ENCODE measurements around the gene IL11RA.

IL11RA gene

DNA sequence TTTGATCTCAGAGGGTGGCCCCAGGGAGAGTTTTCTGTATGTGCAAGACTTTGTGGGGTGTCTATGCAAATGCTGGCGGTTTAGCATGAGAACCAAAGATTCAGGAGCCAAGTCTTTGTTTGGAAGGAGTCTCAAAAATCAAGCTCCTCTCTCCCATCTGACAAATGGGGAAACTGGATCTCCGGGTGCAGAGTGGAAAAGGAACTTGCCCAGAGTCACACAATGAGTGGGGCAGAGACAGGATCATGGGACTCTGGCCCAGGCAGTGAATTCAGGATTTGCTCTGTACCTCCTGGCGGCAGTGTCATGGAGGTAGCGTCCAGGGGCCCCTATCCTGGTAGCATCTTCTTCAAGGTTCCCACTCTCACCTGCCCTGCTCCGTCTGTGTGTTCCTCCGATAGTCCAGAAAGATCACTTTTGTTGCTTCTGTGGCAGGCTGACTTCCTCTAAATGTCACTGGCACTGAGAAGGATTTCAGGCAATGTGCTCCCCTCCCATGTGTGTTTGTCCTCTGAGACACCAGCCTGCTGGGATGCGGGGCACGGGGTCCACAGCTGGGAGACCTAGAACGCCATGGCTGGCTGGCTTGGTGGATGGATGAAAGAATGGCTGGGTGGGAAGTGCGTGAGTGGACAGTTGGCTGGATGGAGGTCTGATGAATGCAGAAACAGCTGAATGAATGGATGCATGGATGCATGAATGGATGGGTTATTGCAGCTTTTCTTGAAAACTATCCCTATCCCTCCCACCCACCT lies 35.5 kb downstream of the IL11RA start:
- no peak for DNase-seq (ENCODE audit: low read depth)

DNA sequence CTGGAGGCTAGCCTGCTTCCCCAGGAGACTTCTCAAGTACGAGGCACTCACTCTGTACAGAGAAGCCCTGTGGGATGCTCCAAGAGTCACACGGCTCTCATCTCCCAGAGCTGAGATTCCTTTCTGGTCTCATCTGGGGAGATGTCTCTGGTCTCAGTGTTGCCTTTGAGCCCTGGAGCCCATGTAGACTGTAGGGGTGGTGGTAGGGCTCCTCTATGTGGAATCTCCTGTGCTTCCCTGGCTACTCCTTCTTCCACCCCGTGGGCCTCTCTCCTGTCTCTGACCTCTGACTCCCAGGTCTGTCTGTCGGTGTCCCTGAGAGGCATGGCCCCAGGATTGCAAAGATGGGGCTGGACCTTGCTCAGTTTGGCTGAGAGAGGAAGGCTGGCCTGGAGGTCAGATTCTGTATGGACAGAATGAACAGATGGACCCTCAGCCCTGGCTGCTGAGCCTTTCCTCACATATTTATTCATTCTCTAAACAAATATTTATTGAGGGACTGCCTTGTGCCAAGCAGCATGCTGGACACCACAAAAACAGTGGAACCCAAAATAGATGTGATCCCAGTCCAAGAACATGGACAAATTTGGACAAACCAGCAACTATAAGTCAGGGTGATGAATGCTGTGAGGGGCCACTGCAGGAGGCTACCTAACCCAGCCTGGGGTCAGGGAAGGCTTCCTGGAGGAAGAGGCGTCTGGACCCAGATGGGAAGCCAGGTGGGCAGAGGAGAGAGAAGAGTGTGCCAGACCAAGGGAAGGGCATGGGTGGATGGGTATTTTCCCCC lies 36.5 kb downstream of the IL11RA start:
- no peak for DNase-seq (ENCODE audit: low read depth)

DNA sequence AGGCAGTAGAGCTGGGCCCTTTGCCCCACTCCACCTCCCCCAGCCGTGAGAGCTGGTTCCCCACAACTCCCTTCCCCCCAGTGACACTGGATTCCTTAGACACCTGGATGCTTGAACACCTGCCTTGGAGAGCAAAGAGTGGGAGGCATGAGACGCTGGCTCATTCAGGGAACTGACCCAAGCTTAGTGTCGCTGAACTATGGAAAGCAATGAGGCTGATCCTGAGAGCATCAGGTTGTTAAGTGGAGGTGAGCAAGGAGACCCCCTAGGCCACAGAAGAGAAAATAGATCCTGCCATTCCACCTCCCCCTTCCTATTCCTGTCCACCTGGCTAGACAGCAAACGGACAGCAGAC lies 37.1 kb downstream of the IL11RA start:
- DNase-seq (ENCODE audit: low read depth): no peak

DNA sequence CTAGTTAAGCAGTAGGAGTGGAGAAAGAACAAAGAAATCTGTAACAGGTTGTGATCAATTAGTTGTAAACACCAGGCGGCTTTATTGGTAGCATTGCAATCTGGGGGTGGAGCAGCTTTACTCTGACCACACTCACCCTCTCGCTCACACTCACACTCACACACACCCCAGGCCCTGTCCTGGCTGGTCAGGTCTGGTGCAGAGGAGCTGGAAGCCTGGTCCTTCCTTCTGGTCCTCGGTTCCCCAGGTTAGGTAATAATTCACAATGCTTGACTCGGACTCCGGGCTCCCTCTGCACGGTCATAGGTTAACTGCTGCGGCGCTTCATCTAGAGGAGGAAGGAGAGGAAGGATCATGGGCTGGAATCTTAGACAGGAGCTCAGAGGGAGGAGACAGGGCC lies 37.5 kb downstream of the IL11RA start:
- no peak for DNase-seq (ENCODE audit: low read depth)

- no peak for DNase-seq (ENCODE audit: low read depth)
Measured at GRCh38 chr9:34690983-34691935, 39.3 kb downstream of the IL11RA start, which contains the start of gene CCL19. Gene CCL19, minus strand, starts transcription at chr9:34691276. Its CDS starts 137 bp downstream, at chr9:34691139.

DNA sequence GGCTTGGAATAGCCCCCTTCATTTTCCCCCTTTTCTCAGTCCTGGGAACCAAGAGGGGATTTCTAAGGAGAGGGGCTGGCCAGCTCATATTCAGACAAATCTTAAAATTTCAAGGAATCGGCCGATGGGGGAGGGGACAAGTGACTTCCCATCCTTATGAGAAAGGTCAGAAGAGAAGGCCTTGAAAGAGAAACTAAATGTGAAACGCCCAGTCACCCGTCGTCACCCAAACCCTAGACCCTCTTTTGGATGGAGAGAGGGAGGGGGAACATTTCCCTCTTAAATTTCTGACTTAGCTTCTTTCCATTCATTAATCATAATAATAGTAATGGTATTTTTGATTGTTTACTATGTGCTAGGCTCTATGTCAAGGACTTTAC lies 39.9 kb downstream of the IL11RA start:
- DNase-seq (ENCODE audit: low read depth): no peak

DNA sequence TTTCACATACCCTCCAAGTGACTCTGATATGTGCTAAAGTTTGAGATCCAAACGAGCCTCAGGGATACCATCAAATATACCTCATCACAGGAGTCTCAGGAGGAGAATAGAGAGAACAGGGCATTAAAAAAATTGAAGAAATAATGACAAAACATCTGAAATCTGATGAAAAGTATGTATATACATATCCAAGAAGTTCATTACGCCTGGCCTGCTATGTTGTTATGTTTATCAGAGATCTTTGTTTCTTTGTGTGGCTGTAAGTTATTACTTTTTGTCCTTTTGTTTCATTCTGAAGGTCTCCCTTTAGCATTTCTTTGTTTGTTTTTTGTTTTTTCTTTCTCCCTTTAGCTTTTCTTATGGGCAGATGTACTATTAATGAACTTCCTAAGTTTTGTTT lies 41.6 kb downstream of the IL11RA start:
- no peak for DNase-seq (ENCODE audit: low read depth)

- DNase-seq (ENCODE audit: low read depth): no peak
Measured at GRCh38 chr9:34694811-34695210, 42.8 kb downstream of the IL11RA start.

DNA sequence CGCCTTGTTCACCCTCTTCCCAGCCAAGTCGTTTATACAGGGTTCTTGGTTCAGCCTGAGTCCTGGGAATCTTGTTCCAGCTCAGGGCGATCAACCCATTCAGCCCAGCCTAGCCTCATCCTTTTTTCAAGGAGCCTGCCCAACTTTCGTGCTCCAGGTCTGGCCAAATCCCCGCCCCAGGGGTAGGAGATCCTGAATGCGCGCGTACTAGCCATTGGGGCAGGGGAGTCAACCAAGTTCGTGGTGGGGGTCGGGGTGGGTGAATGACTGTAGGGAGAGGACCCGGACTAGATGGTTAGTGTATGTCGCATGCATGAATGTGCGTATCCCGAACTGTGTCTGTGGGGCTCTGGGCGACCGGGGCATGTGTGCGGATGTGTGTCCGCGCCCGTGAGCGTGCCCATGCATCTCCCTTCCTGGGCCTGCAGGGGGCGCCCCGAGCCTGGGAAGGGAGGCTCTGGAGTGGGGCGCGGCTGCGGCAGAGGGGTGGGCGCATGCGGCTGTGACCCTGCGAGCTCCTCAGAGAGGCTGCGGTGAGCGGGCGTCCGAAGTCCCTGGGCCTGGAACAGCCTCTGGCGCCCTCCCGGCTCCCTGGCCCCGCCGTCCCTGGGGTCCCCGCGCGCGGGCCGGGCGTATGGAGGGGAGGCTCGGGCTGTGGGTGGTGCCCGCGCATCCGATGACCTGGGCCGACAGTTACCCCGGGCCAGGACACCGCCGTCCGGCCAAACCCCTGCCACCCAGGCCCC lies 49.2 kb downstream of the IL11RA start:
- DNase-seq (ENCODE audit: low read depth): peak; percentile 62

DNA sequence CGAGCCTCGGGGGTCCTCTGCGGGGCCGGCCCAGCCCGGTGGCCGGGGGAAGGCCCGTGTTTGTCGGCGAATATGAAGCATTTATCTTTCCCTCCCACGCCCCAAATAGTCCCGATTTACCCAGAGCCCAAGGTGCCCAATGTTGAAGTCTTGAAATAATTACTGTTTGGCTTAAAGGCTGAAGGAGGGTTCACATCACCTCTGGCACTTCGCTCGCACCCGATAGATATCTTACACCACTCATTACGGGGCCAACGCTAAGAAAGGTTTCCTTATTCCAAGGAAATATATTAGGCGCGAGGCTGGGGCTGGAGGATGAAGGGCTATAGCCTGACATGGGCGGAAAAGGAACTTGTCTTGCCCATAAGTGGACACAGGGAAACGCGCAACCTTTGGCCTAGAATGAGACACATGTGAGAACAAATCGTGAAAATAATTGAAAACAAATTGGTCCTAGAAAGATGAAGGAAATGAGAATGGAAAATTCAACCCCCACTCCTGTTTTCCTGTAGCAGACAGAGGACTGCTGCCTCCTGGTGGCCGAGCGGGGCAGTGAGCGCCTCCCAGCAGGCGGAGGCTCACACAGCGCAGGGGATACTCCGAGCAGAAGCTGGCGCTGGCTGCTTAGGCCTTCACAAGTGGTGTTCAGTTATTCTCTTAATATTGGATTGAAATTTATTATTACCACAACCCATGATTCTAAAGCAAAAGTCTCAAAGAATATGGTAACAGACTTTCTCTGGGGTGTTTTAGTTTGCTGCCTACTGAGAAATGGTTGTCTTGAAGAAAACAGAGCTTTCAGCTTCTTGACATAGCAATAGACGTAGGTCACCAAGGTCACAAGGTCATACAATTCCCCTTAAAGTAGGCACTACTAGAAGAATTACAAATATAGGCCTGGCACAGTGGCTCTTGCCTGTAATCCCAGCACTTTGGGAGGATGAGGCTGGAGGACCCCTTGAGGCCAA lies 50.1 kb downstream of the IL11RA start:
- DNase-seq (ENCODE audit: low read depth): peak; percentile 75

- no peak for DNase-seq (ENCODE audit: low read depth)
Measured at GRCh38 chr9:34707130-34707529, 55.1 kb downstream of the IL11RA start.

DNA sequence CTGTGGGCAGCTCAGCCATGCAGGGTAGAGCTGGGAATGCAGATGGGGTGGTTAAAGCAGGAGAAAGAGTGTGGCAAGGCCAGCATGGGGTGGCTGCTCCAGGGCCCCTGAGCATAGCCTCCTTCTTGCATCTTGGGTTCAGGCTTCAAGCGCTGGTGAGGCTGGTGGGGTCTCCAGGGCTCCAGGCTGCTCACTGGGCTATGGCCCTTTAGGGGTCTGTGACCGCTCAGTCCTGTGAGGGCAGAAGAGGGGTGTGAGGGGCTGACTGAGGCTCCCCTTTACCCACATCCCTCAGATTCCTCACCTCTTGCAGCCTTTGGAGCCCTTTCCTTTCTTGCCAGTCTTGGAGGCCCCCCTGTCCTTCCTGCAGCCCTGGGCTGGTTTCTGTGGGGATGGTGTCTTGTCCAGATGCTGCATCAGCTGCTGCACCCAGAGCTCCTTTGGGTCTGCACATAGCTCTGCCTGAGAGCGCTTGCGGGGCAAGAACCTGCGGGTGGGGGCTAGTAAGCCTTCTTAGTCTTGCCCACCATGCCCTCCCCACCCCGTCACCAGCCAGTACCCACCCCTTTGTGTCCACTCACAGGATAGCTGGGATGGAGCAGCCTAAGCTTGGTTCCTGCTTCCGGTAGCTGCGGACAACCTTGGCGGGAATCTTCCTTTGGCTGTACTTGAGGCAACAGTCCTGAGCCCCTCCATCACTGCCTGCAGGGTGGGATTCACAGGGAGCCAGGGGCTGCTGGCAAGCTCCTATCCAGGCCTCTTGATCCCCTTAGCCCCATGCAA lies 57.4 kb downstream of the IL11RA start:
- DNase-seq (ENCODE audit: low read depth): no peak

GRCh38 chr9:34710023-34710422 lies 58.0 kb downstream of the IL11RA start, which contains the start of gene CCL21:
Gene CCL21, minus strand, starts transcription at chr9:34710136. Its CDS starts 70 bp downstream, at chr9:34710066.
- peak; percentile 20 for DNase-seq (ENCODE audit: low read depth)

Measured in EH (cell line).